ENCODE data around the gene PRAMEF6. TPM values are rescaled to one million over a fixed set of nuclear protein-coding genes. Genes with fewer than 3 reads are reported as not detected.

PRAMEF6 gene
- total RNA-seq: not detected in 2 replicates

DNA sequence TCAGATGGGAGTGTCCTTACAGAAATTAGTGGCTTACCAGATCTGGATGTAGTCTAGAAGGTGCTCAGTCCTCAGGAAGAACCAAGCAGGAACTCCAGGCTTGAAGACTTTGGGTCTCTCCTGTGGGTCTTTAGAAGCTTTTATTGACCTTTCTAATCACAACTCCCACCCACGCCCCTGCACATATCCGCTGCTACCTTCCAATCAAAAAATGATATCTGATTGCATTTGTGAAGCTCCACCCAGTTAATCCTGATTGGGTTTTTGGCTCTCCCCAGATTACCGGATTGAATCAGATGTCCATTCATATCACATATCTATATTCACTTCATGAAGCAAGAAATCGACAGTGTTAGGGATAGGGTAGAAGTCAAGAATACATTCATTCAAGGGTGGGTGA lies at the start of gene PRAMEF6:
PRAMEF6 (minus strand) TSS at position 101 of the 400 bp plus-strand sequence. CDS start 5,062 bp downstream, outside the sequence.

DNA sequence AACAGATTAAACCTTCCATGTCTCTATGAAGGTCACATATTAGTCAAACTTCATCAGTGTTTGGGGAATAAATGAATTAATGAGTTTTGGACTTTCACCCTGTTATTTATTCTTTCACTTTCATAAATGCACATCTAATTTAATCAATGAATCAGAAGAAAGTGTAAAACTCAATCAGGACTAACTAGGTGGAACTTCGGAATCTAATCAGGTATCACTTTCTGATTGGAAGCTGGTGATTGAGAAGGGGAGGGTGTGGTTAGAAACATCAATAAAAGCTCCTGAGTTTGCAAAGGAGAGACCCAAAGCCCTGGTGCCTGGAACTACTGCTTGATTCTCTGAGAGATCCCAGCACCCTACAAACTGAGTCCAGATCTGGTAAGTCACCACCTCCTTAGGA lies 31.1 kb downstream of the PRAMEF6 start, which contains the start of gene PRAMEF7:
PRAMEF7 (plus strand) TSS at position 301 of the 400 bp plus-strand sequence. CDS start 1,083 bp downstream, outside the sequence.

DNA sequence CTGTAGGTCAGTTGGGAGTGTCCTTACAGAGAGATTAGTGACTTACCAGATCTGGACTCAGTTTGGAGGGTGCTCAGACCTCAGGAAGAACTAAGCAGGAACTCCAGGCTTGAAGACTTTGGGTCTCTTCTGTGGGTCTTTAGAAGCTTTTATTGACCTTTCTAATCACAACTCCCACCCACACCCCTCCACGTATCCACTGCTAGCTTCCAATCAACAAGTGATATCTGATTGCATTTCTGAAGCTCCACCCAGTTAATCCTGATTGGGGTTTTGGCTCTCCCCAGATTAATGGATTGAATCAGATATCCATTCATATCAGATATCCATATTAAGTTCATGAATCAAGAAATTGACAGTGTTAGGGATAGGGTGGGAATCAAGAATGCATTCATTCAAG lies 49.2 kb downstream of the PRAMEF6 start, which contains the start of gene PRAMEF10:
PRAMEF10 (minus strand) TSS at position 101 of the 400 bp plus-strand sequence. CDS start 2,423 bp downstream, outside the sequence.

Other genes with a start within 250 kb of the PRAMEF6 start
- gene AADACL3, start 231.5 kb downstream of the PRAMEF6 start, total RNA-seq: not detected in 2 replicates
- not detected in 2 replicates for gene CFAP107, start 201.4 kb downstream of the PRAMEF6 start, total RNA-seq
- gene PRAMEF12, start 173.8 kb downstream of the PRAMEF6 start, total RNA-seq: not detected in 2 replicates
- not detected in 2 replicates for gene PRAMEF1, start 156.2 kb downstream of the PRAMEF6 start, total RNA-seq
- gene PRAMEF11, start 116.2 kb downstream of the PRAMEF6 start, total RNA-seq: not detected in 2 replicates
- not detected in 2 replicates for gene HNRNPCL1, start 98.9 kb downstream of the PRAMEF6 start, total RNA-seq
- not detected in 2 replicates for gene PRAMEF2, start 90.5 kb downstream of the PRAMEF6 start, total RNA-seq
- gene PRAMEF4, start 61.4 kb downstream of the PRAMEF6 start, total RNA-seq: not detected in 2 replicates
- gene PRAMEF10, start 49.3 kb downstream of the PRAMEF6 start, total RNA-seq: not detected in 2 replicates
- not detected in 2 replicates for gene PRAMEF7, start 31.0 kb downstream of the PRAMEF6 start, total RNA-seq
- gene PRAMEF27, start 109.0 kb upstream of the PRAMEF6 start, total RNA-seq: not detected in 2 replicates
- gene HNRNPCL3, start 113.2 kb upstream of the PRAMEF6 start, total RNA-seq: not detected in 2 replicates
- gene PRAMEF25, start 123.2 kb upstream of the PRAMEF6 start, total RNA-seq: not detected in 2 replicates
- gene HNRNPCL2, start 169.3 kb upstream of the PRAMEF6 start, total RNA-seq: not detected in 2 replicates
- gene PRAMEF26, start 208.4 kb upstream of the PRAMEF6 start, total RNA-seq: not detected in 2 replicates
- gene HNRNPCL4, start 218.1 kb upstream of the PRAMEF6 start, total RNA-seq: not detected in 2 replicates
- gene PRAMEF9, start 224.3 kb upstream of the PRAMEF6 start, total RNA-seq: not detected in 2 replicates